HG02840 (cell line): ENCODE results near the gene PBX2.
"Not testable (repeated sequence)": the region's sequence is repeated elsewhere in the genome, so short reads cannot be mapped to it uniquely, and the experiment has no call there.

Experiments
- ATAC-seq: cut with Tn5 transposase; IDR thresholded peaks from one replicate; pipeline ENCODE4 v1.9.1; 2021; ENCODE audit warnings: mild to moderate bottlenecking, moderate library complexity, moderate number of reproducible peaks; ENCODE audit not compliant: unreplicated experiment, low FRiP score

PBX2 gene

GRCh38 chr6:32152769-32153563 is 37.0 kb downstream of the PBX2 start:
- no peak for ATAC-seq

- ATAC-seq: no peak
These were observed 37.9 kb downstream of the PBX2 start, which contains the start of gene PRRT1 for GRCh38 chr6:32151863-32152768. Gene PRRT1, minus strand, starts transcription at chr6:32151939. Its CDS starts 112 bp downstream, at chr6:32151827.

GRCh38 chr6:32151181-32151862 is 38.7 kb downstream of the PBX2 start:
- no peak for ATAC-seq

- no peak for ATAC-seq
These were observed 39.8 kb downstream of the PBX2 start for GRCh38 chr6:32149932-32150870.

- ATAC-seq: no peak
These were observed 40.8 kb downstream of the PBX2 start for GRCh38 chr6:32149092-32149755.

- ATAC-seq: no peak
These were observed 41.5 kb downstream of the PBX2 start for GRCh38 chr6:32148289-32149091.

- no peak for ATAC-seq
These were observed 42.4 kb downstream of the PBX2 start for GRCh38 chr6:32147401-32148132.

GRCh38 chr6:32146687-32147086 is 43.3 kb downstream of the PBX2 start:
- no peak for ATAC-seq

GRCh38 chr6:32146287-32146686 is 43.7 kb downstream of the PBX2 start:
- ATAC-seq: no peak

- not testable (repeated sequence) for ATAC-seq
These were observed 45.8 kb downstream of the PBX2 start for GRCh38 chr6:32144238-32144637.

- no peak for ATAC-seq
These were observed 49.5 kb downstream of the PBX2 start for GRCh38 chr6:32140420-32141046.

GRCh38 chr6:32139590-32139989 is 50.4 kb downstream of the PBX2 start:
- ATAC-seq: no peak

GRCh38 chr6:32137454-32137853 is 52.5 kb downstream of the PBX2 start:
- ATAC-seq: no peak
